ENCODE results near the gene QSOX1.

QSOX1 gene

GRCh38 chr1:180218806-180219765, 64.4 kb downstream of the QSOX1 start:
- DNase-seq, result no peak

- DNase-seq, result no peak
Measured at GRCh38 chr1:180219776-180220175, 65.1 kb downstream of the QSOX1 start.

DNA sequence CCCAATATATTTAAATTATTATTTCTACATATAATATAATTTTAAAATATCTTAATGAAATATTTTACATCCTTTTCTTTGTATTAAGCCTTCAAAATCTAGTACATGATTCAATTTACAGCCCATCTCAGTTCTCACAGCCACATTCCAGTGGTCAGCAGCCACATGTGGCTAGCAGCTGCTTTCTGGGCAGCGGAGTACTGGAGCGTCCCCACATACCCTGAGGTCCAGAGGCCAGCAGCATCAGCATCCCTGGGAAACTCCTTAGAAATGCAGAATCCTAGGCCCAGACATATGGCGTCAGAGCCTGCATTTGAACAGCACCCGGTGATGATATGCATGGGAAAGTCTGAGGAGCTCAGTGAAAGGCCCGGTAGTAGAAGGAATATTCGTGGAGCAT, 66.8 kb downstream of the QSOX1 start:
- DNase-seq, result no peak

GRCh38 chr1:180224902-180225301, 70.2 kb downstream of the QSOX1 start:
- DNase-seq, result no peak

- DNase-seq, result no peak
Measured at GRCh38 chr1:180225403-180225802, 70.7 kb downstream of the QSOX1 start.

GRCh38 chr1:180227861-180228647, 73.4 kb downstream of the QSOX1 start:
- DNase-seq, result no peak

DNA sequence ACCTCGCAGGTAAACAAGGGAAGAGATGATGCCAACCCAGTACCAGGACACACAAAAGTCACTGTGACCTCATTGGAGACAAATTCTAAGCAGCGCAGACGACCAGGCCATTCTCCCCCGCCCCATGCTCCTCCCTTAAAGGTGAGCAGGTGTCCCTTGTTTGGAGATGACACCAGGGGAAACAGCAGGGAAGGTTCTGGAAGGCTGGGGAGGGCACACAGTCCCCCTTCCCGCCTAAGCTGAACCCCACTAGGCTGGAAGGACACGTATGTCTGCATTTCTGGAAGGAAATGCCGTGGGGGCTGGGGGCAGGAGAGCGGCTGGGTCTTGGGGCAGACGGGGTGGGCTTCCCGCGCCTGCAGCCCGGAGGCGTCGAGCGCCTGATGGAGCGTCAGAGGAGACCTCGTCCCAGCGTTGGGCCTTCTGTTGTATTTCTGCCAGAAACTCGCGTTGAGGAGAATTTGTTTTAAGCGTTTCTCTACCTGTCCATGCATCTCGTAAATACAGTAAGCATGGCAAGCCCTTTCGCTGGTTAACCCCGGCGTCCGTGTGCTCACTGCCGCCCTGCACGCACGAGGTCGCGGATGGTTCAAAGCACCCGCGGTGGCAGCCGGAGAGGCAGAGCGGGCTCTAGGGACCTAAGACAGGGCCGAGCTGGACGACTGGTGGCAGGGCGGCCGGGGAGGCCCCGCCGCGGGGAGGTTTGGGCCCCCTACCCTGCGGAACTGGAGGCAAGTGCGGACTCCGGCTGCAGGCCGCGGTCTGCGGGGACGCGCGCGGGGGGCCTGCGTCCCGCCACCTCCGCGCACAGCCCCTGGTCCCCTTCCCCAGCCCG, 74.2 kb downstream of the QSOX1 start:
- no peak for DNase-seq

DNA sequence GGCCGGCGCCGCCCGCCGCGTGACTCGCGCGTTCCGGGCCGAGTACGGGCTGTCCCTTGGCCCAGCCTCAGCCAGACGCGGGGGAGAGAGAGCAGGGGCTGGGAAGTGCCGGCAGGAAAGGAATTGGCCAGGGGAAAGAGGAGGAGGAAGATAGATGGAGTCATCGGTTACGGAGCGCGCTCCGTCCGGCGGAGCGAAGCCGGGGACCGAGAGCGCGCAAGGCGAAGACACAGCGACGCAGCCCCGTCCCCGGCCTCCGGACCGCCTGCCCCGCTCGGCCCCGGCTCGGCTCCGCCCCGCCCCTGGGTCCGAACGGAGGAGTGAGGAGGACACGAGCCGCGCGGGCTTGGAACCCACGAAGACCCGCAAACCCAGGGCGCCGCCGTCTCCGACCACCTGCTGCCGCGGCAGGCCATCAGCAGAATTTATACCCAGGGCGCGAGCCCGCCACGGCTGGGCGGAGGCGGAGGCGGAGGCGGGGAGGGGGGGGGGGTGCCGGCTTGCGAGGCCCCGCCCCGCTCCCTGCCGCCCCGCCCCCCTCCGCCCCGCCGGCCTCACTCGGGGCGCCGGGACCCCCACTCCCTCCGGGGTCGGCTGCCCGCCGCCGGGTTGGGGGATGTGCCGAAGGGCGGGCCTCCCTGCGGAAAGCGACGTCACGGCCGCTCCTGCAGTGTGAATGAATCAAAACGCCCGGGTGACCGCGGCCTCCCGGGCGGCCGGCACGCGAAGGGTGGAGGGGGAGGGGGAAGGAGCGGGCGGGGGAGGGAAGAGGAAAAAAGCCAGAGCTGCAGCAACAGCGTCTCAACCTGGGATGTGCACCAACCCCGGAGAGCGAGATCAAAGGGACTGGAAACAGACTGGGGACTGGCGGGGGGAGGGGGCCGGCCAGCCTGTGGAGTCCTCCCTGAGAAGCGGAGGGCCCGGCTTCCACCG, 75.1 kb downstream of the QSOX1 start, which contains the start of gene LHX4:
Gene LHX4, plus strand, starts transcription at position 782 of the 933 bp plus-strand sequence. CDS start 266 bp downstream, outside the sequence.
- no peak for DNase-seq

DNA sequence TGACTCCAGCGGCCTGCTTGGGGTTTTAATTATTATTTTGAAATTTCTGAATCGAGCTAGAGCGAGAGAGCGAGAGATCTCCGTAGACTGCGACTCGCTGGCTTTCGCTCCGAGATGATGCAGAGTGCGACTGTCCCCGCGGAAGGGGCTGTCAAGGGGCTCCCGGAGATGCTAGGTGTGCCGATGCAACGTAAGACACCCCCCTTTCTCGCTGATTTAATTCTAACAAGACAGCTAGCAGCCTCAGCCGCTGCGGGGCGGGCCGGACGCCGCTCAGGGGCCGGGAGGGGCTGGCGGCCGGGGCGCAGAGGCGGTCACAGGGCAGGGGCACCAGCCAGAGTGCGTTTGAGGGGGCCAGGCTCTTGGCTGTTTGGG, 75.7 kb downstream of the QSOX1 start:
- DNase-seq, result no peak

GRCh38 chr1:180230791-180231505, 76.3 kb downstream of the QSOX1 start:
- DNase-seq, result no peak

- no peak for DNase-seq
Measured at GRCh38 chr1:180231506-180231921, 76.8 kb downstream of the QSOX1 start.

GRCh38 chr1:180231936-180232335, 77.3 kb downstream of the QSOX1 start:
- no peak for DNase-seq

- no peak for DNase-seq
Measured at GRCh38 chr1:180232521-180233043, 77.9 kb downstream of the QSOX1 start.

- DNase-seq, result no peak
Measured at GRCh38 chr1:180233191-180234011, 78.7 kb downstream of the QSOX1 start.

DNA sequence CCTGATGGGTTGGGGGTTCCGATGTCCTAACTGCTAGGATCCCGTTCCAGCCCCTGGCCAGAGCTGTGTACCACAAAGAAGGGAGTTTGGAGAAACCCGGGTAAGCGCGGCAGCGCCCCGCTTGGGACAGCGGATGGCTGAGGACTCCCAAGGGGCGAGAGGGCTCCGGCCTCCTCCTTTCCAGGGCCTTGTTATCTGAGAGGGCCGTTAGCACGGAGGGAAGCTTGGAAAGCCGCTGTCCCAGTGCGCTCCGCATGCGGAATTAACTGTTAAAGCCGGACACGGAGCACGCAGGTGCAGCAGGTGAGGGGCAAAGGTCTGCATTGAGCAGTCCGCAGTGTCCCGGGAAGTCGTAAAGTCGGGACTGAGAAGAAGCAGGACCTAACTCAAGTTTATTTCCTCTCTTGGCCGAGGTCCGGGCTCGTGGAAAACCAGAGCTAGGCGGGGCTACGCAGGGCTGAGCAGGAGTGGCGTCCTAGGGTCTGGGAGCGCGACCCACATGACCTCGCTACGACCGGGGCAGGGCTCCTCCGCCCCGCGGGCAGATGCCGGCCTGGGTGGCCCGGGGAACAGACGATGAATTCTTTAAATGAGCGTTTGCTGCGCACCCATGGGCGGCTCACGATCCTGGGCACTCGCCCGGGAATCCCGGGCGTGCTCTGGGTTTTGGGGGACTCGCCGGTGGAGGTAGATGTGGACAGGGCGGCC, 79.9 kb downstream of the QSOX1 start:
- no peak for DNase-seq

DNA sequence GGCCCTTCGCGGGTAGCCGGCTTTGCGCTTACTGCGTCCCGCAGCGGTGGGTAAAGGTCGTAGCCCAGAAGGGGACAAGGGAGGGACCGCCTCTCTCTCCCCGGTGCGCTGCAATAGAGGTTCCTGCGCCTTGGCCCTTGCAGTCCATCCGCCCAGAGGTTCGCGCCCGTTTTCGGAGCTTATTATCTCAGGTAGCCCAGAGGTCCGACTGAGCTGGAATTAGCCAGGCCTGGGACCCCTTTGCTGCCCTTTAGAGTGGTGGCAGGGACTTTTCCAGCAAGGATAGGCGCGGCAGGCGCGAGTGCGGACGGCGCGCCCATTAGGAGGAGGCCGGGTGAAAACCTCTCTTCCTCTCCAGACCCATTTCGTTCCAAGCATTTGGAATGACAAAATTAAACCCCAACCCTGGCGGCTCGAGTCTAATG, 80.4 kb downstream of the QSOX1 start:
- DNase-seq, result no peak

GRCh38 chr1:180235502-180236239, 81.0 kb downstream of the QSOX1 start:
- no peak for DNase-seq
